NOMO-1 treated with dmso at 0.1 percent for 144 hours (cell line): Measurements from ENCODE around the gene POU2AF1.

Source experiments
- DNase-seq: peaks from one replicate; lab custom pipeline; 2025; ENCODE audit not compliant: unreplicated experiment; lab: John Stamatoyannopoulos, UW

POU2AF1 gene

GRCh38 chr11:111378861-111379601 is at the start of gene POU2AF1:
POU2AF1 (minus strand) TSS chr11:111379275; CDS start chr11:111379177, 98 bp downstream.
- no peak for DNase-seq

- DNase-seq, result no peak
These were observed 49.2 kb upstream of the POU2AF1 start for GRCh38 chr11:111428113-111428876.

GRCh38 chr11:111427471-111427912 is 48.4 kb upstream of the POU2AF1 start:
- no peak for DNase-seq

- DNase-seq, result no peak
These were observed 47.5 kb upstream of the POU2AF1 start for GRCh38 chr11:111426617-111427016.

- DNase-seq, result no peak
These were observed 44.2 kb upstream of the POU2AF1 start for GRCh38 chr11:111423250-111423615.

- DNase-seq, result no peak
These were observed 43.6 kb upstream of the POU2AF1 start for GRCh38 chr11:111422494-111423249.

- no peak for DNase-seq
These were observed 42.2 kb upstream of the POU2AF1 start for GRCh38 chr11:111421251-111421650.

GRCh38 chr11:111419641-111420327 is 40.7 kb upstream of the POU2AF1 start:
- no peak for DNase-seq

- DNase-seq, result no peak
These were observed 40.1 kb upstream of the POU2AF1 start for GRCh38 chr11:111419181-111419580.

- no peak for DNase-seq
These were observed 39.3 kb upstream of the POU2AF1 start for GRCh38 chr11:111418436-111418787.

- no peak for DNase-seq
These were observed 38.8 kb upstream of the POU2AF1 start for GRCh38 chr11:111417766-111418435.

GRCh38 chr11:111417011-111417765 is 38.1 kb upstream of the POU2AF1 start:
- no peak for DNase-seq

- no peak for DNase-seq
These were observed 37.3 kb upstream of the POU2AF1 start for GRCh38 chr11:111416231-111416960.

- DNase-seq, result no peak
These were observed 35.9 kb upstream of the POU2AF1 start for GRCh38 chr11:111414936-111415335.

- no peak for DNase-seq
These were observed 35.3 kb upstream of the POU2AF1 start for GRCh38 chr11:111414267-111414931.

- DNase-seq, result no peak
These were observed 34.8 kb upstream of the POU2AF1 start for GRCh38 chr11:111413849-111414248.

- DNase-seq, result no peak
These were observed 33.2 kb upstream of the POU2AF1 start for GRCh38 chr11:111412293-111412692.

- DNase-seq, result no peak
These were observed 32.4 kb upstream of the POU2AF1 start for GRCh38 chr11:111411456-111411855.

GRCh38 chr11:111410951-111411350 is 31.9 kb upstream of the POU2AF1 start:
- no peak for DNase-seq
